GM06990 (cell line): Measurements from ENCODE around the gene PRKCB.

Experiments
- DNase-seq: peaks from one replicate; pipeline ENCODE4 v3.0.0-alpha.2; 2011; ENCODE audit not compliant: insufficient read length; ENCODE audit errors: extremely low read depth
- H3K27me3 ChIP-seq: replicated peaks from 2 replicates; pipeline ENCODE4 v1.6.0; 2011; ENCODE audit warnings: low read length; ENCODE audit not compliant: control insufficient read depth, insufficient read depth
- H3K36me3 ChIP-seq: 2 replicates; pipeline ENCODE4 v1.5.1; 2011; ENCODE audit warnings: low read length; ENCODE audit not compliant: control insufficient read depth, insufficient read depth
- H3K4me3 ChIP-seq: replicated peaks from 2 replicates; pipeline ENCODE4 v1.5.1; 2011; ENCODE audit warnings: low read depth, mild to moderate bottlenecking, control low read depth, low read length
- TF ChIP-seq, protein P1 (sequence below): IDR thresholded peaks from 2 replicates; pipeline ENCODE4 v1.5.1; 2011; ENCODE audit warnings: low read length, control low read depth, mild to moderate bottlenecking, inconsistent platforms; ENCODE audit not compliant: insufficient read depth, poor library complexity, severe bottlenecking

Gene PRKCB

DNA sequence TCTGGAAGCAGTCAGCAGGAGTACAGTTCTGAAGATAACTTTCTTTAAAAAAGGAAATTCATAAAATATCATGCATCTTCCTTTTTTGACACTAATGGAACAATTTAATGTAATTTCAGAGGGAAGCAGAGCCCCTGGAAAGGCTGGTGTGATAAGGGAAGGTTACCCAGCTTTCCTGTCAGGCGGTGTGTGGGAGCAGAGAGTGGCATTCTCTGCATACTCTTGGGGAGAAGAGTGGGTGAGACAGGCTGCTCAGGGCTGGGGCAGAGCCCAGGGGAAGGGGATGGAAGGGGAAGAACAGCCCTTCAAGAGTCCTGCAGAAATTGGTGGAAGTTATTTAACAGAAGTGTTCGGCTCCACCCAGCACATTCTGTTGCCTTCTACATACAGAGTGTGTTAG lies 84.7 kb downstream of the PRKCB start:
- Histone ChIP-seq H3K27me3 (no peaks in the 10 kb centered on the region), H3K4me3 (no peak overlapping the region), H3K36me3 (peaks cover 1% of the 10 kb centered on the region)
- TF ChIP-seq, protein P1, sequence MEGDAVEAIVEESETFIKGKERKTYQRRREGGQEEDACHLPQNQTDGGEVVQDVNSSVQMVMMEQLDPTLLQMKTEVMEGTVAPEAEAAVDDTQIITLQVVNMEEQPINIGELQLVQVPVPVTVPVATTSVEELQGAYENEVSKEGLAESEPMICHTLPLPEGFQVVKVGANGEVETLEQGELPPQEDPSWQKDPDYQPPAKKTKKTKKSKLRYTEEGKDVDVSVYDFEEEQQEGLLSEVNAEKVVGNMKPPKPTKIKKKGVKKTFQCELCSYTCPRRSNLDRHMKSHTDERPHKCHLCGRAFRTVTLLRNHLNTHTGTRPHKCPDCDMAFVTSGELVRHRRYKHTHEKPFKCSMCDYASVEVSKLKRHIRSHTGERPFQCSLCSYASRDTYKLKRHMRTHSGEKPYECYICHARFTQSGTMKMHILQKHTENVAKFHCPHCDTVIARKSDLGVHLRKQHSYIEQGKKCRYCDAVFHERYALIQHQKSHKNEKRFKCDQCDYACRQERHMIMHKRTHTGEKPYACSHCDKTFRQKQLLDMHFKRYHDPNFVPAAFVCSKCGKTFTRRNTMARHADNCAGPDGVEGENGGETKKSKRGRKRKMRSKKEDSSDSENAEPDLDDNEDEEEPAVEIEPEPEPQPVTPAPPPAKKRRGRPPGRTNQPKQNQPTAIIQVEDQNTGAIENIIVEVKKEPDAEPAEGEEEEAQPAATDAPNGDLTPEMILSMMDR = no peak
- no peak for DNase-seq

DNA sequence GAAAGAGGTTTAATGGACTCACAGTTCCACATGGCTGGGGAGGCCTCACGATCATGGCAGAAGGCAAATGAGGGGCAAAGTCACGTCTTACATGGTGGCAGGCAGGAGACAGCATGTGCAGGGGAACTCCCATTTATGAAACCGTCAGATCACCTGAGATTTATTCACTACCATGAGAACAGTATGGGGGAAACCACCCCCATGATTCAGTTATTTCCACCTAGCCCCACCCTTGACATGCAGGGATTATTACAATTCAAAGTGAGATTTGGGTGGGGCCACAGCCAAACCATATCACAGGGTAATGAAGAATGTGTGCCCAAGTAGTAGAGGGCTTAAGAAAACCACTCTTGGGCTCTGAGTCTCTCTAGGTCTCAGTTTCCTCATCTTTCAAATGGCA lies 85.1 kb downstream of the PRKCB start:
- TF ChIP-seq, protein P1 = no peak
- no peak overlapping the region for H3K4me3 ChIP-seq
- H3K36me3 ChIP-seq = peaks cover 1% of the 10 kb centered on the region
- no peaks in the 10 kb centered on the region for H3K27me3 ChIP-seq
- no peak for DNase-seq

DNA sequence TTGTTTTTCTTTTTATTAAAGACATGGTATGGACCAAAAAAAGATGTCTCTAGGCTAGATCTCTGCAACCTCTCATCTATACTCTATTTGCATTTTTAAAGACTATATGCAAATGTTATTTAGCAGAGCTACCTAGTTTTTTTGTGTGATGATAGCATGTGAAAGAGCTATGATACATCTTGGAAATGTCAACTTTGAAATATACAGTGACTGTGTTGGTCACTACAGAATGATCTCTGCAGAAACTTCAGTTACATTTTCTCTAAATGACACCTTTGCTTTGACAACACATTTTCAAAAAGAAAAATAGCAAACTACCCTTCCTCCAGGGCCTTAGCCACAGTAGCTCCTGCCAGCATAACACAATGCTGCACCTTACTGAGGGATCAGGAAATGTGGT lies 86.6 kb downstream of the PRKCB start:
- Histone ChIP-seq H3K27me3 (no peaks in the 10 kb centered on the region), H3K4me3 (no peak overlapping the region), H3K36me3 (peaks cover 1% of the 10 kb centered on the region)
- TF ChIP-seq, protein P1 = no peak
- no peak for DNase-seq

DNA sequence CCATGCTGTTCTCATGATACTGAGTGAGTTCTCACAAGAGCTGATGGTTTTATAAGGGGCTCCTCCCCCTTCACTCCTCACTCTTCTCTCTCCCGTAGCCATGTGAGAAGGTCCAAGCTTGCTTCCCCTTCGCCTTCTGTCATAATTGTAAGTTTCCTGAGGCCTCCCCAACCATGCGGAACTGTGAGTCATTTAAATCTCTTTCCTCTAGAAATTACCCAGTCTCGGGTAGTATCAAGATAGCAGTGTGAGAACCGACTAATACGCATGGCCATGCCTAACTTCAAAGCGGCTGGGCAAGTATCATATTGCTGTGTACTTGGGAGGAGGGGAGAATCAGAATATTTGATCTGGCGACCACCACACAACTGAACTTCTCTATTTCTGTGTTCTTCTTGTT lies 88.3 kb downstream of the PRKCB start:
- peak; percentile 55 for DNase-seq
- peaks cover 1% of the 10 kb centered on the region for H3K36me3 ChIP-seq
- TF ChIP-seq, protein P1 = no peak
- no peak overlapping the region for H3K4me3 ChIP-seq
- H3K27me3 ChIP-seq = no peaks in the 10 kb centered on the region

DNA sequence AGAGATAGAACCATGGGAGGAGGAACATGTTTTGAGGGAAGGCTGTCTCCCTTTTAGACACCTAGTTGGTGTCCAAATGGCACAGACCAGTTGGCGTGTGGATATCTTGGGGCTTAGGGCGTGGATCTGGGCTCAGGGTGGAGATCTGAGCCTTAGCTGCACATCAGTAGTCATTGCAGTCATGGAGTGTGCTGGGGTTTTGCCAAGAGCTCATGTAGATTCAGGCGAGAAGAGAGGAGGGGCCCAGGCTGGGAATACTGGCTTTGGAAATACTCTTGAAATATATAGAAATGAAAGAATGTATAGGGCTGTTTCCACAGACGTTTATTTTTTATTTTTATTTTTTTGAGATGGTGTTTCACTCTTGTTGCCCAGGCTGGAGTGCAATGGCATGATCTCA lies 92.0 kb downstream of the PRKCB start:
- Histone ChIP-seq H3K27me3 (no peaks in the 10 kb centered on the region), H3K4me3 (no peak overlapping the region), H3K36me3 (peaks cover 5% of the 10 kb centered on the region)
- TF ChIP-seq, protein P1 = no peak
- no peak for DNase-seq

DNA sequence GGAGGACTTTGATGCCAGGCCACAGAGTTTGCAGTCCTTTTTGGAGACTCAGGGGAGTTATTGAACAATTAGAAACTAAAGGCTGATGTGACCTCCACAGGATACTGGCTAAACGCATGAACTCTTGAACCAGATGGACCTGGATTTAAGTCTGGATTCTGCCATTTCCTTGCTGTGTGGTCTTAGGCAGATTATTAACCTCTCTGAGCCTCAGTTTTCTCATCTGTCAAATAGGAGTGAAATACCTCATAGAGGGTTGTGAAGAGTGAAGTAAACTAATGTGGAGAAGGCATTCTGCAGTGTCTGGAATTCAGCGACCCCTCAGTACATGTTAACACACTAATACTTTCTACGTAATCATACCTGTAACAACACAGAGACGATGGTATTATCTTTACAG lies 93.5 kb downstream of the PRKCB start:
- TF ChIP-seq, protein P1 = no peak
- no peak for DNase-seq
- Histone ChIP-seq H3K27me3 (no peaks in the 10 kb centered on the region), H3K4me3 (no peak overlapping the region), H3K36me3 (peaks cover 4% of the 10 kb centered on the region)
